Measurements from ENCODE around the gene CD37.
"Not testable (repeated sequence)": the region's sequence is repeated elsewhere in the genome, so short reads cannot be mapped to it uniquely, and the experiment has no call there.

CD37 gene

GRCh38 chr19:49309087-49309486 is 26.1 kb upstream of the CD37 start:
- Histone ChIP-seq H3K36me3 (peaks cover 9 to 28% (median 15%) of the 10 kb centered on the region in 3 donors), H3K4me3 (no peak overlapping the region), H3K27me3 (no peaks in the 10 kb centered on the region), H3K9me3 (no peaks in the 10 kb centered on the region), H3K27ac (no peak overlapping the region), H3K4me1 (no peaks in the 10 kb centered on the region)
- intact Hi-C loops (cut with DNase I; ENCODE audit: low total_unique reads), result no loop called here
- no peak for DNase-seq
- no peak for TF ChIP-seq CTCF (IDR thresholded peaks at IDR 0.05)

GRCh38 chr19:49315111-49315510 is 20.1 kb upstream of the CD37 start:
- Histone ChIP-seq H3K9me3 (peaks cover 0 to 12% (median 10%) of the 10 kb centered on the region in 3 donors), H3K36me3 (peaks cover 13 to 26% (median 14%) of the 10 kb centered on the region in 3 donors), H3K4me1 (no peaks in the 10 kb centered on the region), H3K27me3 (no peaks in the 10 kb centered on the region), H3K27ac (no peak overlapping the region), H3K4me3 (no peak overlapping the region)
- intact Hi-C loops (cut with DNase I; ENCODE audit: low total_unique reads), result no loop called here
- TF ChIP-seq CTCF (IDR thresholded peaks at IDR 0.05), result no peak
- DNase-seq, result no peak

DNA sequence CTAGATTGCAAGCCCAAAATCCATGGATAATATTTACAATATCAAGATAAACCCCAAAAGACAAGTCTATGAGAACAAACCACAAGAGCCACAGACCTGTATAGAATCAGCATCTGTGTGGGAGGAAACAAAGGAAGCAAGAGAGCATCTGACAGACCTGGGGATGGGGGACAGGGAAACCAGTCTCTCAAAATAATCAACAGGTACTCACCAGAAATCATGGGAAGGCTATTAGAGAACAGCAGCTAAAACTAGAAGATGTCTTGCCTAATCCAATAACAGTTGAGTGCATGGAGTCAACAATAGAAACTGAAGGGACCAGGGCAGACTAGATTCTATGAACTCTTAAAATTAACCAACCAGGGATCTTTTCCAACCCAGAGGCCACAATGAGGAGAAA is 18.9 kb upstream of the CD37 start:
- Histone ChIP-seq H3K9me3 (peaks cover 0 to 13% (median 10%) of the 10 kb centered on the region in 3 donors), H3K4me3 (no peak overlapping the region), H3K27me3 (no peaks in the 10 kb centered on the region), H3K27ac (no peak overlapping the region), H3K36me3 (peaks cover 2 to 23% (median 5%) of the 10 kb centered on the region in 3 donors), H3K4me1 (no peaks in the 10 kb centered on the region)
- intact Hi-C loops (cut with DNase I; ENCODE audit: low total_unique reads), result no loop called here
- TF ChIP-seq CTCF (IDR thresholded peaks at IDR 0.05), result no peak
- DNase-seq, result no peak

DNA sequence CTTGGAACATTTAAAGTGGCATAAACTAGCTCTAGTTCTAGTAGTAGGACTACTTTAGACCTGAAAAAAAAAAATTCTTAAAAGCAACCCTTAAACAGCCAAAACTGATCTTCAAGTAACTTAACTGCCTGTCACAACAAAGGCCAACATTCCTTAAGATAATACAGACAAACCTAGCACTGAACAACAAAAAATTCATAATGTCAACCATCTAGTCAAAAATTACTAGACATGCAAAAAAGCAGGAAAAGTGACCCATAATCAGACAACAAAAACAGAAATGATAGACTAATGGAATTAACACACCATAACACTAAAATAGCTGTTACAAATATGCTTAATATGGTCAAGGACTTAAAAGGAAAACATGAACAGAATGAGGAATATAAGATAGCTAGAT is 16.9 kb upstream of the CD37 start:
- no peaks in the 10 kb centered on the region for H3K4me1 ChIP-seq
- peaks cover 0 to 19% (median 10%) of the 10 kb centered on the region in 3 donors for H3K9me3 ChIP-seq
- no peak for DNase-seq
- no peak for TF ChIP-seq CTCF (IDR thresholded peaks at IDR 0.05)
- H3K4me3 ChIP-seq, result no peak overlapping the region
- intact Hi-C loops (cut with DNase I; ENCODE audit: low total_unique reads), result no loop called here
- H3K27ac ChIP-seq, result no peak overlapping the region
- peaks cover 3 to 34% (median 4%) of the 10 kb centered on the region in 3 donors for H3K36me3 ChIP-seq
- no peaks in the 10 kb centered on the region for H3K27me3 ChIP-seq

GRCh38 chr19:49324801-49325576 is 10.2 kb upstream of the CD37 start, which contains the start of gene SLC6A16:
Gene SLC6A16, minus strand, starts transcription at chr19:49325191. Its CDS starts 13,844 bp downstream, at chr19:49311347.
- H3K4me3 ChIP-seq, result no peak within 1 kb of the TSS
- no peak within 1 kb of the TSS for H3K27ac ChIP-seq
- no peaks in the 10 kb centered on the region for H3K27me3 ChIP-seq
- DNase-seq, result no peak
- H3K4me1 ChIP-seq, result no peaks in the 10 kb centered on the region
- intact Hi-C loops (cut with DNase I; ENCODE audit: low total_unique reads), result no loop called here
- TF ChIP-seq CTCF (IDR thresholded peaks at IDR 0.05), result no peak
- peaks cover 7 to 25% (median 20%) of the 10 kb centered on the region in 3 donors for H3K36me3 ChIP-seq
- H3K9me3 ChIP-seq, result peaks cover 0 to 7% (median 0%) of the 10 kb centered on the region in 3 donors

- H3K27me3 ChIP-seq; H3K4me3 ChIP-seq; H3K4me1 ChIP-seq; H3K9me3 ChIP-seq; DNase-seq; intact Hi-C loops (cut with DNase I; ENCODE audit: low total_unique reads); H3K27ac ChIP-seq: not testable (repeated sequence)
- H3K36me3 ChIP-seq, result peaks cover 12 to 29% (median 27%) of the 10 kb centered on the region in 3 donors
Measured at GRCh38 chr19:49325756-49326155, 9.4 kb upstream of the CD37 start.

All from tibial artery (tissue), 4 donors.